Erythroblast (primary cell): ENCODE results near the gene AOAH.

Experiments
- GATA1 ChIP-seq: IDR thresholded peaks from 2 replicates; pipeline ENCODE4 v1.6.1; 2011; ENCODE audit warnings: low read depth, mild to moderate bottlenecking, control low read depth, low read length, moderate library complexity
- POLR2A ChIP-seq: IDR thresholded peaks from 2 replicates; pipeline ENCODE4 v1.6.1; 2011; ENCODE audit warnings: mild to moderate bottlenecking, low read length

- TF ChIP-seq POLR2A, result no peak
- no peak for TF ChIP-seq GATA1
Measured at GRCh38 chr7:36746347-36746746, 22.1 kb upstream of the AOAH start.
